Effector CD4-positive, alpha-beta T cell (primary cell): ENCODE data around the gene SPRR2E.
"Not testable (repeated sequence)": the region's sequence is repeated elsewhere in the genome, so short reads cannot be mapped to it uniquely, and the experiment has no call there.

Experiments used
- DNase-seq: peaks from one replicate; pipeline ENCODE4 v3.0.0-alpha.2; 2020

SPRR2E gene

DNA sequence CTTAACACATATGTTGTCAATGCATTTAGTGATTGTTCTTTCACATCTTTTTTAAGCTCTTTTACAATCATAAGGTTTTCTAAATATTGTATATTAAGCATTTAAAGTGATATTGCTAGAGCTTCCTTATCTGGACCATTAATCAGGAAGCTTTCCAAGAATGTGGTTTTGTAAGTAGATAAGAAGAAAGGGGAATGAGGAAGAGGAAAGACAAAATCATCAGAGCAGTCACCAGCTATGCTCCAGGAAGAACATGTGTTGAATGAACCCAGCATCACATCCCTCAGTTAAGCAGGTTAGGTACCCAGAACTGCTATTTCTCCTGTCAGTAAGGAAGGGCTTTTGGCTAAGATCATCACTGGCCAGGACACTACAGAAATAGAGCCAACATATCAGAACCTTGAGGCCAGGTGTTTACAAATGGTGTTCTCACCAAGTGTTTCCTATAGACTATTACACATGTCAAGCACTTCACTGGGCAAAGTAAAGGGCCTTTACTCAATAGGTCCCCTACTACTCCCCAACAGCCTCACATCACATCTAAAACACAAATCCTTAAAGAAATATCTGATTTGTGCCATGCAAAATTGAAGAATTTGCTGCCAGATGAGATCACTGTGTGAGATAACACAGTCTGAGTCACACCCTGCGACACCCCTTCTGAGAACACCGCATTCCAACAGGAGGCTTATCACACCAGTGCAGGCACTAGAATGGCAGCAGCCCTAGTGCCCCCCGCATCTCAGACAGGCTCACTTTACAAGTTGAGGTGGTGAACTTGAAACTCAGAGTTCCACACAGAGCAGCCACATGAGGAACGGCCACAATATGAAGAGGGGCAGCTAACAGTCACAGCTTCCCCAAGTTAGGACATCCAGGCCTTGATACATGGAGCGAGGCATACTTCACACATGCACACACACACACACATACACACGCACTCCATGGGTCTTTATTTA, 35.2 kb downstream of the SPRR2E start:
- no peak for DNase-seq

DNA sequence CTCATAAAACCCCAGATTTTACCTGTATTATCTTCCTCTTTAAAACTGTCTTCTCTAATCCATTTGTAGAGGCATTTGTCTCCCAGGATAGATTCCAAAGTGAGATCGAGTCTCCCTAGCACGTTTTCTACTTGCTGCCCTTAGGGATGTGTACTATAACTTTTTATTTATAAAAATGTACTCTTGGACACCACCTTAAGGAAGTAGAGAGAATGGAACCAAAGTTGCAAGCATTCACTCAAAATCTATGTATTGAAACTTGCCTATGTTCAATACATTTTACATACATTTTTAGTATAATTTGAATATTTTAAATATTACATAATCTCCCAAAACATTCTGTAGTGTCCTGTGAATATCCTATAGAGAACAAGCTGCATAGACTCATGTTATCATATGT, 36.2 kb downstream of the SPRR2E start:
- DNase-seq, result no peak

GRCh38 chr1:153057375-153057774, 37.0 kb downstream of the SPRR2E start, which contains the start of gene SPRR2A:
Gene SPRR2A, minus strand, starts transcription at chr1:153057512. Its CDS starts 777 bp downstream, at chr1:153056735.
- DNase-seq, result no peak

- DNase-seq, result not testable (repeated sequence)
Observed at GRCh38 chr1:153056111-153056510, 38.2 kb downstream of the SPRR2E start.

GRCh38 chr1:153049211-153049610, 45.1 kb downstream of the SPRR2E start:
- DNase-seq, result no peak
